ENCODE data around the gene SUFU. TPM values are rescaled to one million over a fixed set of nuclear protein-coding genes. Genes with fewer than 3 reads are reported as not detected.

Gene SUFU
- total and polyA plus RNA-seq, 2 of the 4 experiments (the other 2 are of a cell fraction) = 2.2 to 11.0 TPM

DNA sequence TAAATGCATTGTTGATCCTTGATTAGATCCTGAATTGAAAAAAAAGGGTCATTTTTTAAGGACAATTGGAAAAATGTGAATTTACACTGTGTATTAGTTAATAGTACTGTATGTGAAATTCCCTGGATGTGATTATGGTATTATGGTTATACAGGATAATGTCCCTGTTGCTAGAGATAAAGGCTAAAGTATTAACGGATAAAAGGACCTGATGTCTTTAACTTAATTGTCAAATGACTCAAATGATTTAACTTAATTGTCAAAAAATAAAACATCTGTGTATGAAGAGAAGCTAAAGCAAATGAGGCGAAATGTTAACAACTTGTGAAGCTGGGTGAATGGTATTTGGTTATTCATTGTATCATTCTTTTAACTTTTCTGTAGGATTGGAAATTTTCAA is 48.8 kb downstream of the SUFU start:
- Histone ChIP-seq H2AFZ (replicated peaks; ENCODE audit: low read length, poor library complexity) (no peak overlapping the region), H2AK5ac (ENCODE audit: low read depth, low read length) (no peak overlapping the region), H4K91ac (ENCODE audit: insufficient read depth, low read depth, low read length) (no peak overlapping the region), H3K9ac (ENCODE audit: low read depth, low read length) (no peak overlapping the region), H3K14ac (replicated peaks; ENCODE audit: low read depth, low read length) (no peak overlapping the region), H3K18ac (ENCODE audit: low read depth, low read length) (no peak overlapping the region), H2BK20ac (ENCODE audit: low read depth, low read length) (no peak overlapping the region), H3K9me1 (ENCODE audit: insufficient read depth, low read length) (peaks cover 15% of the 10 kb centered on the region), H3K27ac (ENCODE audit: insufficient read depth, low read length) (no peak overlapping the region), H4K5ac (ENCODE audit: low read depth, low read length) (no peak overlapping the region), H2BK15ac (ENCODE audit: low read depth, low read length) (no peak overlapping the region), H3K4me2 (ENCODE audit: low read depth, low read length) (no peak overlapping the region), H3K56ac (ENCODE audit: extremely low read depth, insufficient read depth, low read length) (no peak overlapping the region), H2AK9ac (replicated peaks; ENCODE audit: low read depth, low read length, poor library complexity) (no peak overlapping the region), H3K36me3 (ENCODE audit: control insufficient read depth, insufficient read depth, low read length) (peaks cover 8% of the 10 kb centered on the region), H3K27me3 (ENCODE audit: control insufficient read depth, insufficient read depth, low read length) (no peaks in the 10 kb centered on the region), H4K20me1 (ENCODE audit: insufficient read depth, low read length) (peaks cover 6% of the 10 kb centered on the region), H3K79me1 (ENCODE audit: low read depth in 1 of 2, low read length in 2 of 2) (peaks cover 10 to 45% of the 10 kb centered on the region in 2 experiments), H3K4me1 (ENCODE audit: control insufficient read depth, insufficient read depth, low read length) (peaks cover 7% of the 10 kb centered on the region), H2BK5ac (ENCODE audit: low read depth, low read length, poor library complexity, severe bottlenecking) (no peak overlapping the region), H4K8ac (ENCODE audit: low read depth in 2 of 2, low read length in 2 of 2) (no peak overlapping the region), H3K4ac (ENCODE audit: low read depth, low read length) (no peak overlapping the region), H3K4me3 (ENCODE audit: insufficient read depth, low read depth, low read length) (no peak overlapping the region), H3K9me3 (ENCODE audit: control insufficient read depth, insufficient read depth, low read length) (no peaks in the 10 kb centered on the region), H2BK120ac (ENCODE audit: low read depth, low read length) (no peak overlapping the region), H3K23ac (ENCODE audit: low read depth, low read length) (no peak overlapping the region)
- ATAC-seq (ENCODE audit: low read depth) (no peak), DNase-seq (no peak)
- POLR2A ChIA-PET (ENCODE audit: unreplicated experiment) = no interaction called here
- CTCF ChIA-PET = interaction anchor here (0.9 kb wide), 1 partner anchor 31 kb away, joined by 3 read pairs; no protein-coding TSS in a partner anchor
- no peak for TF ChIP-seq BHLHE40 (IDR thresholded peaks at IDR 0.05; ENCODE audit: low read depth, low read length)
- no peak for TF ChIP-seq FOS (IDR thresholded peaks at IDR 0.05; ENCODE audit: low read depth, low read length)
- TF ChIP-seq MAZ (IDR thresholded peaks at IDR 0.05; ENCODE audit: borderline replicate concordance, low read depth, low read length) = no peak
- TF ChIP-seq NFE2L2 (IDR thresholded peaks at IDR 0.05; ENCODE audit: low read depth, low read length) = no peak
- TF ChIP-seq RAD21 (IDR thresholded peaks at IDR 0.05; ENCODE audit: low read length) = no peak
- TF ChIP-seq, protein P1, sequence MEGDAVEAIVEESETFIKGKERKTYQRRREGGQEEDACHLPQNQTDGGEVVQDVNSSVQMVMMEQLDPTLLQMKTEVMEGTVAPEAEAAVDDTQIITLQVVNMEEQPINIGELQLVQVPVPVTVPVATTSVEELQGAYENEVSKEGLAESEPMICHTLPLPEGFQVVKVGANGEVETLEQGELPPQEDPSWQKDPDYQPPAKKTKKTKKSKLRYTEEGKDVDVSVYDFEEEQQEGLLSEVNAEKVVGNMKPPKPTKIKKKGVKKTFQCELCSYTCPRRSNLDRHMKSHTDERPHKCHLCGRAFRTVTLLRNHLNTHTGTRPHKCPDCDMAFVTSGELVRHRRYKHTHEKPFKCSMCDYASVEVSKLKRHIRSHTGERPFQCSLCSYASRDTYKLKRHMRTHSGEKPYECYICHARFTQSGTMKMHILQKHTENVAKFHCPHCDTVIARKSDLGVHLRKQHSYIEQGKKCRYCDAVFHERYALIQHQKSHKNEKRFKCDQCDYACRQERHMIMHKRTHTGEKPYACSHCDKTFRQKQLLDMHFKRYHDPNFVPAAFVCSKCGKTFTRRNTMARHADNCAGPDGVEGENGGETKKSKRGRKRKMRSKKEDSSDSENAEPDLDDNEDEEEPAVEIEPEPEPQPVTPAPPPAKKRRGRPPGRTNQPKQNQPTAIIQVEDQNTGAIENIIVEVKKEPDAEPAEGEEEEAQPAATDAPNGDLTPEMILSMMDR (conservative IDR thresholded peaks at IDR 0.05; ENCODE audit: low read depth, low read length) = no peak
- no peak for TF ChIP-seq RFX5 (IDR thresholded peaks at IDR 0.05; ENCODE audit: low read depth, low read length)
- TF ChIP-seq, protein P2, sequence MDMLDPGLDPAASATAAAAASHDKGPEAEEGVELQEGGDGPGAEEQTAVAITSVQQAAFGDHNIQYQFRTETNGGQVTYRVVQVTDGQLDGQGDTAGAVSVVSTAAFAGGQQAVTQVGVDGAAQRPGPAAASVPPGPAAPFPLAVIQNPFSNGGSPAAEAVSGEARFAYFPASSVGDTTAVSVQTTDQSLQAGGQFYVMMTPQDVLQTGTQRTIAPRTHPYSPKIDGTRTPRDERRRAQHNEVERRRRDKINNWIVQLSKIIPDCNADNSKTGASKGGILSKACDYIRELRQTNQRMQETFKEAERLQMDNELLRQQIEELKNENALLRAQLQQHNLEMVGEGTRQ (IDR thresholded peaks at IDR 0.05; ENCODE audit: low read depth, low read length) = no peak
- TF ChIP-seq SMC3 (IDR thresholded peaks at IDR 0.05; ENCODE audit: low read depth, low read length) = no peak
- in situ Hi-C loops (cut with MboI; ENCODE audit: low sequenced_read_pairs) (no loop called here), dilution Hi-C loops (cut with HindIII; ENCODE audit: low sequenced_read_pairs, unreplicated experiment) (no loop called here), intact Hi-C loops (cut with micrococcal nuclease) (no loop called here)
- no TSS peak for BruUV-seq (replicated peaks)
- no CpG with 5 or more reads among the region's 2 CpGs for WGBS, 2 experiments (ENCODE audit: extremely low coverage in 2 of 2, insufficient read length in 1 of 2)

Data from IMR-90 (cell line).